Measurements from ENCODE around the gene TENM4.
"Not testable (repeated sequence)": the region's sequence is repeated elsewhere in the genome, so short reads cannot be mapped to it uniquely, and the experiment has no call there.

Gene TENM4

GRCh38 chr11:79200398-79201070 is 240.3 kb downstream of the TENM4 start:
- no peak for DNase-seq

- no peak for DNase-seq
These were observed 241.0 kb downstream of the TENM4 start for GRCh38 chr11:79199729-79200354.

- DNase-seq = no peak
These were observed 242.0 kb downstream of the TENM4 start for GRCh38 chr11:79198898-79199250.

GRCh38 chr11:79198203-79198897 is 242.5 kb downstream of the TENM4 start:
- DNase-seq = no peak

GRCh38 chr11:79196950-79197349 is 243.9 kb downstream of the TENM4 start:
- DNase-seq = no peak

GRCh38 chr11:79195209-79195608 is 245.6 kb downstream of the TENM4 start:
- DNase-seq = no peak

GRCh38 chr11:79193663-79194310 is 247.0 kb downstream of the TENM4 start:
- DNase-seq = no peak

- no peak for DNase-seq
These were observed 248.0 kb downstream of the TENM4 start for GRCh38 chr11:79192836-79193235.

- not testable (repeated sequence) for DNase-seq
These were observed 249.1 kb downstream of the TENM4 start for GRCh38 chr11:79191716-79192115.

GRCh38 chr11:79190553-79190952 is 250.3 kb downstream of the TENM4 start:
- not testable (repeated sequence) for DNase-seq

GRCh38 chr11:79189601-79190000 is 251.2 kb downstream of the TENM4 start:
- no peak for DNase-seq

GRCh38 chr11:79189055-79189454 is 251.8 kb downstream of the TENM4 start:
- DNase-seq = no peak

GRCh38 chr11:79186669-79187068 is 254.2 kb downstream of the TENM4 start:
- no peak for DNase-seq

- DNase-seq = no peak
These were observed 255.5 kb downstream of the TENM4 start for GRCh38 chr11:79185351-79185750.

- DNase-seq = no peak
These were observed 256.5 kb downstream of the TENM4 start for GRCh38 chr11:79184285-79184684.

- DNase-seq = no peak
These were observed 258.0 kb downstream of the TENM4 start for GRCh38 chr11:79182794-79183193.

GRCh38 chr11:79179087-79179486 is 261.7 kb downstream of the TENM4 start:
- no peak for DNase-seq

- no peak for DNase-seq
These were observed 266.5 kb downstream of the TENM4 start for GRCh38 chr11:79174045-79175008.

- DNase-seq = no peak
These were observed 267.2 kb downstream of the TENM4 start for GRCh38 chr11:79173615-79174014.

- DNase-seq = no peak
These were observed 270.5 kb downstream of the TENM4 start for GRCh38 chr11:79170321-79170720.

- no peak for DNase-seq
These were observed 272.2 kb downstream of the TENM4 start for GRCh38 chr11:79168530-79169110.

Data from activated CD4-positive, alpha-beta T cell treated with anti-CD3 and anti-CD28 coated beads, Interleukin-2, amount 50 U/mL, for 48 hours (primary cell).